ENCODE results near the gene C2orf76.

DNA sequence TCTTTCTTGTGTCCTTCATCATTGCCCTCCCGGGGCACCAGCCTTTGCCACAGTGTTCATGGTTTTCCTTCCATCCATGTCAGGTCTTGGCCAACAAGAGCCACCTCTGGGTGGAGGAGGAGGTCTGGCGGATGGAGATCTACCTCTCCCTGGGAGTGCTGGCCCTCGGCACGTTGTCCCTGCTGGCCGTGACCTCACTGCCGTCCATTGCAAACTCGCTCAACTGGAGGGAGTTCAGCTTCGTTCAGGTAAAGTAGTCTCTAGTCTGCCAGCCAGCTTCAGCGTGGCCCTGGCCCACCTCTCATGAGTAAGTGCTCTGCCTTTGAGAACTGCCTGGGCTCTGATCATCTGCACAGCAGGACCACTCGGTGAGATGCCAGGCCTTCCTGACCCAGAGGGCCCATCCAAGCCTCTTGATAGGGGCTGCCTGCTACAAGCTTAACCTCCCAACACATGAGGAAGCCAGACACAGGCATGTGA lies 112.0 kb downstream of the C2orf76 start:
- TF ChIP-seq EZH2 (IDR thresholded peaks at IDR 0.05; ENCODE audit: borderline replicate concordance, insufficient read depth, low read length, poor library complexity, severe bottlenecking) (no peak), CTCF (IDR thresholded peaks at IDR 0.05; ENCODE audit: poor library complexity, severe bottlenecking) (no peak), SMC3 (conservative IDR thresholded peaks at IDR 0.05; ENCODE audit: poor library complexity) (no peak), EP300 (conservative IDR thresholded peaks at IDR 0.05; ENCODE audit: poor library complexity, severe bottlenecking) (no peak), POLR2AphosphoS5 (IDR thresholded peaks at IDR 0.05) (no peak)
